ENCODE results near the gene STK17A. TPM values are rescaled to one million over a fixed set of nuclear protein-coding genes. Genes with fewer than 3 reads are reported as not detected.

The STK17A gene
- total and polyA plus RNA-seq, 2 of the 8 experiments (the other 6 are each of a cell fraction or from before 2014, with no cell fraction given) = 2.2 to 12.2 TPM

GRCh38 chr7:43669286-43670081 lies 86.6 kb downstream of the STK17A start (continued):
- no peak for TF ChIP-seq USF2 (IDR thresholded peaks at IDR 0.05; ENCODE audit: low read length)
- no peak for TF ChIP-seq SIRT6 (IDR thresholded peaks at IDR 0.05; ENCODE audit: low read length)
- no peak for TF ChIP-seq BRCA1 (IDR thresholded peaks at IDR 0.05; ENCODE audit: low read depth, low read length)
- TF ChIP-seq ZNF274 (IDR thresholded peaks at IDR 0.05; ENCODE audit: borderline replicate concordance, extremely low read depth, low read length) = no peak
- TF ChIP-seq SUZ12 (IDR thresholded peaks at IDR 0.05; ENCODE audit: low read length) = no peak
- TF ChIP-seq ATF2 (IDR thresholded peaks at IDR 0.05; ENCODE audit: low read length) = no peak
- no peak for TF ChIP-seq HDAC2 (IDR thresholded peaks at IDR 0.05; ENCODE audit: borderline replicate concordance in 1 of 2, low read depth in 2 of 2, low read length in 2 of 2)
- no peak for TF ChIP-seq CBX8 (IDR thresholded peaks at IDR 0.05; ENCODE audit: borderline replicate concordance, low read depth, low read length)
- no peak for TF ChIP-seq RNF2 (IDR thresholded peaks at IDR 0.05; ENCODE audit: borderline replicate concordance, low read depth, low read length, missing control alignments, poor library complexity, severe bottlenecking)
